ENCODE data around the gene REN.

REN gene

GRCh38 chr1:204166219-204166618 lies at the start of gene REN:
TSS of gene REN (minus strand) at chr1:204166337. CDS start at chr1:204166293, 44 bp downstream.
- DNase-seq, result no peak
- in situ Hi-C loops (cut with HindIII; ENCODE audit: low pct_ligation_motif_present, low pct_unique_long_range_greater_than_20kb, low sequenced_read_pairs), result loop anchor here (25.0 kb wide), 1 partner anchor 196 kb away; the partner anchor contains the start of gene PLEKHA6

GRCh38 chr1:204213668-204214662 lies 47.8 kb upstream of the REN start, which contains the start of gene GOLT1A:
TSS of gene GOLT1A (minus strand) at chr1:204213988. CDS start at chr1:204213906, 82 bp downstream.
- peak; percentile 98 for DNase-seq
- in situ Hi-C loops (cut with HindIII; ENCODE audit: low pct_ligation_motif_present, low pct_unique_long_range_greater_than_20kb, low sequenced_read_pairs), result no loop called here

GRCh38 chr1:204212715-204213114 lies 46.6 kb upstream of the REN start:
- DNase-seq, result no peak
- in situ Hi-C loops (cut with HindIII; ENCODE audit: low pct_ligation_motif_present, low pct_unique_long_range_greater_than_20kb, low sequenced_read_pairs), result no loop called here

- in situ Hi-C loops (cut with HindIII; ENCODE audit: low pct_ligation_motif_present, low pct_unique_long_range_greater_than_20kb, low sequenced_read_pairs), result no loop called here
- no peak for DNase-seq
Measured at GRCh38 chr1:204211046-204211445, 44.9 kb upstream of the REN start.

- in situ Hi-C loops (cut with HindIII; ENCODE audit: low pct_ligation_motif_present, low pct_unique_long_range_greater_than_20kb, low sequenced_read_pairs), result no loop called here
- DNase-seq, result peak; percentile 28
Measured at GRCh38 chr1:204207136-204207616, 41.0 kb upstream of the REN start.

GRCh38 chr1:204206121-204206520 lies 40.0 kb upstream of the REN start:
- no peak for DNase-seq
- in situ Hi-C loops (cut with HindIII; ENCODE audit: low pct_ligation_motif_present, low pct_unique_long_range_greater_than_20kb, low sequenced_read_pairs), result no loop called here

GRCh38 chr1:204205486-204205885 lies 39.3 kb upstream of the REN start:
- no peak for DNase-seq
- in situ Hi-C loops (cut with HindIII; ENCODE audit: low pct_ligation_motif_present, low pct_unique_long_range_greater_than_20kb, low sequenced_read_pairs), result no loop called here

- in situ Hi-C loops (cut with HindIII; ENCODE audit: low pct_ligation_motif_present, low pct_unique_long_range_greater_than_20kb, low sequenced_read_pairs), result no loop called here
- no peak for DNase-seq
Measured at GRCh38 chr1:204204944-204205343, 38.8 kb upstream of the REN start.

- peak; percentile 28 for DNase-seq
- in situ Hi-C loops (cut with HindIII; ENCODE audit: low pct_ligation_motif_present, low pct_unique_long_range_greater_than_20kb, low sequenced_read_pairs), result no loop called here
Measured at GRCh38 chr1:204203206-204203767, 37.1 kb upstream of the REN start.

GRCh38 chr1:204202481-204202880 lies 36.3 kb upstream of the REN start:
- in situ Hi-C loops (cut with HindIII; ENCODE audit: low pct_ligation_motif_present, low pct_unique_long_range_greater_than_20kb, low sequenced_read_pairs), result no loop called here
- no peak for DNase-seq

GRCh38 chr1:204201348-204202040 lies 35.4 kb upstream of the REN start:
- no peak for DNase-seq
- in situ Hi-C loops (cut with HindIII; ENCODE audit: low pct_ligation_motif_present, low pct_unique_long_range_greater_than_20kb, low sequenced_read_pairs), result no loop called here

- DNase-seq, result no peak
- in situ Hi-C loops (cut with HindIII; ENCODE audit: low pct_ligation_motif_present, low pct_unique_long_range_greater_than_20kb, low sequenced_read_pairs), result no loop called here
Measured at GRCh38 chr1:204199579-204199978, 33.4 kb upstream of the REN start.

GRCh38 chr1:204198348-204199340 lies 32.5 kb upstream of the REN start:
- peak; percentile 78 for DNase-seq
- in situ Hi-C loops (cut with HindIII; ENCODE audit: low pct_ligation_motif_present, low pct_unique_long_range_greater_than_20kb, low sequenced_read_pairs), result no loop called here

GRCh38 chr1:204197068-204197467 lies 30.9 kb upstream of the REN start:
- in situ Hi-C loops (cut with HindIII; ENCODE audit: low pct_ligation_motif_present, low pct_unique_long_range_greater_than_20kb, low sequenced_read_pairs), result no loop called here

GRCh38 chr1:204196068-204196795 lies 30.1 kb upstream of the REN start, which contains the start of gene KISS1:
TSS of gene KISS1 (minus strand) at chr1:204196491. CDS start at chr1:204192876, 3,615 bp downstream.
- DNase-seq, result no peak
- in situ Hi-C loops (cut with HindIII; ENCODE audit: low pct_ligation_motif_present, low pct_unique_long_range_greater_than_20kb, low sequenced_read_pairs), result no loop called here

More at GRCh38 chr1:204197068-204197467, 30.9 kb upstream of the REN start:
- no peak for DNase-seq

- in situ Hi-C loops (cut with HindIII; ENCODE audit: low pct_ligation_motif_present, low pct_unique_long_range_greater_than_20kb, low sequenced_read_pairs), result no loop called here
- no peak for DNase-seq
Measured at GRCh38 chr1:204194771-204195170, 28.6 kb upstream of the REN start.

- no peak for DNase-seq
- in situ Hi-C loops (cut with HindIII; ENCODE audit: low pct_ligation_motif_present, low pct_unique_long_range_greater_than_20kb, low sequenced_read_pairs), result no loop called here
Measured at GRCh38 chr1:204194080-204194479, 27.9 kb upstream of the REN start.
